ENCODE results near the gene GREB1L. TPM values are rescaled to one million over a fixed set of nuclear protein-coding genes. Genes with fewer than 3 reads are reported as not detected.

The GREB1L gene
- total RNA-seq, 4 donors from 2014 or later: 5.1 to 17.8 (median 6.9) TPM

- TF ChIP-seq CTCF (IDR thresholded peaks at IDR 0.05) (no peak), POLR2A (IDR thresholded peaks at IDR 0.05) (no peak), EP300 (IDR thresholded peaks at IDR 0.05) (no peak)
- H3K36me3 ChIP-seq: no peaks in the 10 kb centered on the region
- H3K4me3 ChIP-seq: no peak overlapping the region
- H3K4me1 ChIP-seq: no peaks in the 10 kb centered on the region
- 49 to 54% methylated on average over 5 of the region's 5 CpGs for WGBS, 2 donors
- no peak overlapping the region for H3K27ac ChIP-seq
- H3K9me3 ChIP-seq: no peaks in the 10 kb centered on the region
- no peaks in the 10 kb centered on the region for H3K27me3 ChIP-seq
- DNase-seq (ENCODE audit: low spot score in 2 of 2): no peak
Observed at GRCh38 chr18:21303445-21303844, 61.4 kb downstream of the GREB1L start.

GRCh38 chr18:21303895-21304294, 61.9 kb downstream of the GREB1L start:
- no peaks in the 10 kb centered on the region for H3K9me3 ChIP-seq
- H3K4me3 ChIP-seq: no peak overlapping the region
- TF ChIP-seq POLR2A (IDR thresholded peaks at IDR 0.05): no peak
- TF ChIP-seq CTCF (IDR thresholded peaks at IDR 0.05): no peak
- TF ChIP-seq EP300 (IDR thresholded peaks at IDR 0.05): no peak
- WGBS, 2 donors: 59 to 73% methylated on average over 2 of the region's 2 CpGs
- H3K27me3 ChIP-seq: no peaks in the 10 kb centered on the region
- H3K36me3 ChIP-seq: no peaks in the 10 kb centered on the region
- no peak for DNase-seq (ENCODE audit: low spot score in 2 of 2)
- H3K27ac ChIP-seq: no peak overlapping the region
- no peaks in the 10 kb centered on the region for H3K4me1 ChIP-seq

GRCh38 chr18:21305621-21306020, 63.6 kb downstream of the GREB1L start:
- Histone ChIP-seq H3K27ac (no peak overlapping the region), H3K9me3 (no peaks in the 10 kb centered on the region), H3K4me1 (no peaks in the 10 kb centered on the region), H3K36me3 (no peaks in the 10 kb centered on the region), H3K4me3 (no peak overlapping the region), H3K27me3 (no peaks in the 10 kb centered on the region)
- TF ChIP-seq EP300 (IDR thresholded peaks at IDR 0.05) (no peak), CTCF (IDR thresholded peaks at IDR 0.05) (no peak), POLR2A (IDR thresholded peaks at IDR 0.05) (no peak)
- DNase-seq (ENCODE audit: low spot score in 2 of 2): no peak

- no peak overlapping the region for H3K4me3 ChIP-seq
- no peaks in the 10 kb centered on the region for H3K9me3 ChIP-seq
- WGBS, 2 donors: 62 to 72% methylated on average over 2 of the region's 2 CpGs
- no peaks in the 10 kb centered on the region for H3K36me3 ChIP-seq
- no peaks in the 10 kb centered on the region for H3K4me1 ChIP-seq
- H3K27me3 ChIP-seq: no peaks in the 10 kb centered on the region
- DNase-seq (ENCODE audit: low spot score in 2 of 2): no peak
- no peak overlapping the region for H3K27ac ChIP-seq
- no peak for TF ChIP-seq POLR2A (IDR thresholded peaks at IDR 0.05)
- no peak for TF ChIP-seq EP300 (IDR thresholded peaks at IDR 0.05)
- TF ChIP-seq CTCF (IDR thresholded peaks at IDR 0.05): no peak
Observed at GRCh38 chr18:21306368-21306767, 64.3 kb downstream of the GREB1L start.

GRCh38 chr18:21307578-21307977, 65.5 kb downstream of the GREB1L start:
- Histone ChIP-seq H3K36me3 (no peaks in the 10 kb centered on the region), H3K27me3 (no peaks in the 10 kb centered on the region), H3K27ac (no peak overlapping the region), H3K9me3 (no peaks in the 10 kb centered on the region), H3K4me1 (no peaks in the 10 kb centered on the region), H3K4me3 (no peak overlapping the region)
- TF ChIP-seq EP300 (IDR thresholded peaks at IDR 0.05): no peak
- TF ChIP-seq POLR2A (IDR thresholded peaks at IDR 0.05): no peak
- TF ChIP-seq CTCF (IDR thresholded peaks at IDR 0.05): no peak
- 44 to 48% methylated on average over 7 of the region's 7 CpGs for WGBS, 2 donors
- no peak for DNase-seq (ENCODE audit: low spot score in 2 of 2)

Measured in tibial nerve (tissue), 4 donors.